Right ventricle myocardium superior (tissue), 1 donor: ENCODE measurements around the gene IGF2BP2. TPM values are rescaled to one million over a fixed set of nuclear protein-coding genes. Genes with fewer than 3 reads are reported as not detected.

Experiments
- ATAC-seq: fragments of 200-7000 bp; cut with Tn5 transposase; one replicate; pipeline ENCODE4 v1.9.1; 2020; ENCODE audit warnings: mild to moderate bottlenecking; ENCODE audit not compliant: poor library complexity
- DNase-seq: peaks from one replicate; pipeline ENCODE4 v3.0.0-alpha.2; 2020
- intact Hi-C: fragments of 100-400 bp; cut with DNase I; formaldehyde crosslinking; loops from one replicate; pipeline ENCODE4 v1.11.2; 2022
- total RNA-seq: library from RNA; stranded (reverse); fragmentation: NEBNext Ultra II Directional; extraction: Animal tissue kit (Norgen Biotek cat#: 25700); gene quantifications from one replicate; pipeline ENCODE4 v1.2.1, GENCODE V29; 2021
- donor health status: DM: no; HTN: yes; CAD: no; lungs with severe emphysema.

IGF2BP2 gene
- total RNA-seq, 1 donor from 2014 or later: 18.7 TPM

- DNase-seq (peak; percentile 82), ATAC-seq (peak; percentile 72)
- intact Hi-C loops: no loop called here
These were observed 164.6 kb downstream of the IGF2BP2 start for GRCh38 chr3:185659942-185660921.

DNA sequence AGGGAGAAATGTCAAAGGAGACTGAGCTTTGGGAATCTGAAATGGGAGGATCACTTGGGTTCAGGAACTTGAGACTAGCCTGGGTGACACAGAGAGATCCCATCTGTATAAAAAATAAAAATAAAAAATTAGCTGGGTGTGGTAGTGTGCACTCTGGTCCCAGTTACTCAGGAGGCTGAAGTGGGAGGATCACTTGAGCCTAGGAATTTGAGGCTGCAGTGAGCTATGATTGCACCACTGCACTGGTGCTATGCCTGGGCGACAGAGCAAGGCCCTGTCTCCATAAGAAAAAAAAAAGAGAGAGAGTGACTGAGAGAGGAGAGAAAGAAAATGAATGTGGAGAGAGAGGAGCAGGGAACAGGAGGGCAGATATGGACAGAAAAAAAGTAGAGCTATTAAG, 165.9 kb downstream of the IGF2BP2 start:
- ATAC-seq (no peak), DNase-seq (no peak)
- intact Hi-C loops: no loop called here

GRCh38 chr3:185658504-185658912, 166.3 kb downstream of the IGF2BP2 start:
- intact Hi-C loops: no loop called here

DNA sequence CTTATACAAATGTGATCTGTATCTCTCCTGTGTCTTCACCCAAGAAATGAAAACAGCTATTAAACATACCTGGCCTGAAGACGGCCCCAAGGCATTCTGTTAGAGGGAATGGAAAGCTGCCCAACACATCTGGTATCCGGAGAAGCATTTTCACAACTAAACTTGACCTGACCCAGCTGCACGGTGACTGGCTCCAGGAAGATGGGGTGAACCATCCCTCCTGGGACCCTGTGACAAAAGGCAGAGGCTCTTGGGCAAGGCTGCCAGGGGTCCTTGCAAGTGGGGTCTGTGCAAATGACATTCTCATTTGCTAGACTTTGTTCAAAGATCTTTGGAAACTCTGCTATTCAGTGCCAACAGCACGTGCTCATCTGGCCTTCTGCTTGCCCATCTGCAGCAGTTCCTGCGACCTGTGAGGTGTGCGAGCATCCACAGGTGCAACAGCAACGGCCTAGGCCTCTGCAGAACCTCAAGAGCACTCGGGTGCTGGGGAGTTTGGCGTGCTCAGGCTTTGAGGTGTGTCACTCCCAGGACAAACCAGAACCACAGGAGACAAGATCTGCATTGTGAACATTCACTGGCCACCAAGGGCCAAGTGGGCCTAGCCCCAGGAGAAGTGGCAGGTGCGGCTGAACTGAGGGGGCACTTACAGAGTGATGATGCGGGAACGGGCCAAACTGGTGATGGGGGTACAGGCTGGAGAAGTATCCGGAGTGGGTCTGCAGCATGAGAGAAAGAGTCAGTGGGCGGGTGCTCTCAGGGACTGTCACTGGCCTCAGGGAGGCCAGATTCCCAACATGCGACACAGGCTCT, 166.9 kb downstream of the IGF2BP2 start:
- intact Hi-C loops: no loop called here
- ATAC-seq (no peak), DNase-seq (no peak)

More at GRCh38 chr3:185658504-185658912, 166.3 kb downstream of the IGF2BP2 start:
- DNase-seq (peak; percentile 69), ATAC-seq (peak; percentile 51)

GRCh38 chr3:185657211-185657610, 167.6 kb downstream of the IGF2BP2 start:
- no peak for ATAC-seq
- no peak for DNase-seq
- intact Hi-C loops: no loop called here

DNA sequence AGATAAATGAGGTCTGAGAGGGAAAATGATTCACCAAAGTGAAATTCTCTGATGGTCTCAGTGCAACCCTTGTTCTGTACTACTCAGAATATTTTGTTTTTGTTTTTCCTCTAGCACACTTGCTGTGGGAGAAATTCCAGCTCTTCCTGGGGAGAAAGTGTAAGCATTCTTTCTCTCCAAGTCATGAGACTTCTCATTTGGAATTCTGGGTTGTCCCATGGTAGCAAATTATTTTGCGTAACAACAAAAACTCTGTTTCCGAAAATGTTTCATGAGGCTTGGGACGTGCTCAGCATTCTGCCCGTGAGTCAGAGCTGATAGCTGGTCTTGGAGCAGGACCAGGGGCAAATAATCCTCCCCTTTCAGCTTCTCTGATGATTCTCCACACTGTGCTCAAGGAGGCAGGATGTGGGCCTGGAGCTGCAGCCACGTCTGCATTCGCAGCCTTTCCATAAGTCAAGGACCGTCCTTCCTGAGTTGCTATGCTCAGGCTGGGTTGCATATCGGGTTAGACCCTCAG, 168.5 kb downstream of the IGF2BP2 start:
- DNase-seq (peak; percentile 68), ATAC-seq (peak; percentile 65)
- intact Hi-C loops: no loop called here

GRCh38 chr3:185655426-185656320, 169.2 kb downstream of the IGF2BP2 start:
- DNase-seq: no peak
- no peak for ATAC-seq
- intact Hi-C loops: no loop called here

DNA sequence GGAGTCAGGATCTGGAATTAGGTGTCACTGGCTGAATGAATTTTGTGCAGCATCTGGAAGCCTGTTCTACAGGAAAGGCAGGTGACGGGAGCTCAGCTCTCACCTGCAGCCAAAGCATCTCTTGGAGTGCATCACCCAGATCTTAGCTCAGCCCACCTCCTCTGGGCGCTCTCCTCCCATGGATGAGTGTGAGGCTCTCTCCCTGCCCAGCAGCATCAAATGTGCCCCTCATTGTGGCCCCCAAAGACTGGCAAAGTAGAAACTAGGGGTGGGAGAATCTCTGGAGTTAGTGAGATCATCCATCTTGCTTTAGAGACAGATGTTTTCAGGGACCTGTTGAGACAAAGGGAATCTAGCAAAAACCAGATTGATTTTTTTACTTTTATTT, 170.1 kb downstream of the IGF2BP2 start:
- intact Hi-C loops: no loop called here
- DNase-seq: no peak

GRCh38 chr3:185653949-185654757, 170.7 kb downstream of the IGF2BP2 start:
- ATAC-seq (no peak), DNase-seq (no peak)
- intact Hi-C loops: no loop called here

More for the DNA sequence above, 170.1 kb downstream of the IGF2BP2 start:
- no peak for ATAC-seq

DNA sequence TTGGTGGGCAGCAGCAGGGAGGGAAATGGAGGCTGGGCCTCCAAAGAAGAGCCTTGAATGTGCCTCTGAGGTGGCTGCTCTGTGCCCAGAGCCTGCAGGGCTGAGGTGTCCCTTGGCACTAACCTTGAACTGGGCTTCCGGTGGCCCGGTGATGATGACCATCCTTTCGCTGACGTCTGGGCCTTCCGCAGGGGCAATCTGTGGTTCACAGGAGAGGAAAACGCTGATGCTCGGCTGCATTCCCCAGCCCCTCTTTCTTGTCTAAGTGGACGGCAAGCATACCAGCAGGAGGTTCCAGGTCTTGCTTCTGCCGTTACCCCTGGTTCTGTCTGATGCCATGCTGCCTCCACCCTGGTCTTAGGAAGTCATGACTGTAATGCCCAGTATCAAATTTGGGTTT, 172.9 kb downstream of the IGF2BP2 start:
- intact Hi-C loops: no loop called here
- DNase-seq (no peak), ATAC-seq (no peak)

GRCh38 chr3:185649414-185649813, 175.4 kb downstream of the IGF2BP2 start:
- intact Hi-C loops: no loop called here
- ATAC-seq (no peak), DNase-seq (no peak)

GRCh38 chr3:185648396-185648795, 176.4 kb downstream of the IGF2BP2 start:
- intact Hi-C loops: no loop called here
- ATAC-seq (no peak), DNase-seq (no peak)

- DNase-seq: no peak
- no peak for ATAC-seq
- intact Hi-C loops: no loop called here
These were observed 177.0 kb downstream of the IGF2BP2 start for GRCh38 chr3:185647880-185648210.

GRCh38 chr3:185647134-185647879, 177.5 kb downstream of the IGF2BP2 start:
- intact Hi-C loops: no loop called here
- ATAC-seq (no peak), DNase-seq (no peak)

GRCh38 chr3:185646382-185647133, 178.3 kb downstream of the IGF2BP2 start:
- DNase-seq: no peak
- intact Hi-C loops: no loop called here
- no peak for ATAC-seq

DNA sequence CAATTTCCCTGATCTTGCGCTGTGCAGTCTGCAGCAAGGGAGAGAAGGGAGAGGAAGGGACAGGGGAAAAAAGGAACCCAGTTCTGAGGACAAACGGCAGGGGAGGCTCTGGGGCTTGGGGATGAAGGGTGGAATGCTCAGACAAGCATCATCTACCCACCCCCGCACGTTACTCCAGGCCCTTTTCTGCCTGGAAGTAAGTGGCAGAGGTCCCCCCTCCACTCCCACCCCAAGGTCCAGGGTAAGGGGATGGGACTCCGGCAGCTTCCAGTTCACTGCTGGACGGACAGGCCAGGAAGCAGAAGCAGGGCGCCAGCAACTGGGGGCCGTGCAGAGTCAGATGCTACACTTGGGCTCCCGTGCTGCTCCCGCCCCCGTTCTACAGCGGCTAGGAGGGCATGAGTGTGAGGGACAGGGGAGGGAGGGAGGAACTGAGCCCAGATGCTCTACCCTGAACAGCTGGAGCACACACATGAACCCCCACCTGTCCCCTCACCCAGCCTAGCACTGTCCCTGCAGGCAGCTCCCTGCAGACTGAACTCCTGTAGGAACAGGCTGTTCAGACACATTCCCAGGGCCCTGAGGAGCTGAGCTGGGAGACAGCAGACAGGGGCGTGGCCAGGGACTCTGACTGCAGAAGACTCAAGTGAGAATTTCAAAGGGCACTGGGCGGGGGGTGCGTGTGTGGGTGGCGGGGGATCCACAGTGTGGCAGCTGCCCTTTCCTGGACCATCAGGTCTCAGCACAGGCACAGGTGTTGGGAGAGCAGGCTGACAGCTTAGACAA, 179.1 kb downstream of the IGF2BP2 start:
- no peak for ATAC-seq
- DNase-seq: no peak
- intact Hi-C loops: no loop called here
